ENCODE measurements around the gene SORL1.

Gene SORL1

GRCh38 chr11:121544956-121545355 lies 92.8 kb downstream of the SORL1 start:
- DNase-seq: no peak

- DNase-seq: no peak
These were observed 95.5 kb downstream of the SORL1 start for GRCh38 chr11:121547574-121547973.

DNA sequence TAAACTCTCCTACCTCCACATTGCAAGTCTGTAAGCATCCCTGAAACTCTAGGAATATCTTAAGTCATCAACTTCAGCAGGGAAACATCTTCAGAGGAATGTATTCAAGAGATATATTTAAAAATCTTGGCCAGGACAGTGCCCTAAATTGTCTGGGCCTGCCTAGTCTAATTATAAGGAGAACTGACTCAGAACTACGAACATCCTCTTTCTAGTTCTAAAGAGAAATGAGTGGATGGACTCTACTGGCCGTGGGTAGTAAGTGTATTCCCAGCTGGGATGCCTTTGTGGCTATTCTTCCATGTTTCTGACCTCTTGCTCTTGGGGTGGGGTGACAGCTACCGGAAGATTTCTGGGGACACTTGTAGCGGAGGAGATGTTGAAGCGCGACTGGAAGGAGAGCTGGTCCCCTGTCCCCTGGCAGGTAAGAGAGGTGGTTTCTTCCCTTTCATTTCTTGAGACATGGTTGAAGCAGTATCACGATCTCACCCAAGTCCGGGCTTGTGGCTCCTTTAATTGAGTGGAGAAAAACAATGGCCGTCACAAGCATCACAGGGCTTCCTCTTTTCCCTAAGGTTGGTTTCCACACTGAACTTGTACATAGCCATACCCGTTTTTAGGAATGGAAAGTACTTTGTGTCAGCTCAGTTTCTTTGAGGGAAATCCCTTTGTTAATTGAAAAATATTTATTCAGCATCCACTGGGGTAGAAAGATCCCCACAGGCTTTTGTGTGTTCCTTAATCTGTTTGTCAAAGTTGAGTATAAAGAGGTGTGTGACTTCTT lies 98.3 kb downstream of the SORL1 start:
- no peak for DNase-seq

- DNase-seq: no peak
These were observed 99.3 kb downstream of the SORL1 start for GRCh38 chr11:121551463-121551862.

- DNase-seq: no peak
These were observed 100.0 kb downstream of the SORL1 start for GRCh38 chr11:121552154-121552553.

GRCh38 chr11:121552644-121553043 lies 100.5 kb downstream of the SORL1 start:
- no peak for DNase-seq

DNA sequence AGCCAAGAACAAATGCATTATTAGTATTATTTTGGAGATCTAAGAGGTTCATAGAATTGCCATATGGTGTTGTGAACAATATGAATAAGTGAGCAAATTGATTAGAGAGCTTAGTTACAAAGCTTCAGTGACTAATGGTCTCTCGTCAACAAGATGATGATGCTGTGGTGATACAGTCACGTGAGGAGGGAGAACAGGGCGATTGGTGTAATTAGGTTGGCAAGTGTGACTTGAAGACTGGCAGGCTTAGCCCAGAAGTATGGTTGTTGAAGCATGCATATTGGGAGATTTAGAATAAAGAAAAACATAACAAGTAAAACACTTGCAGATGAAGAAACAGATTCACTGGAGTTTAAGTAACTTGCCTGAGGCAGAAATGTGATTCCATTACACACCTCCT lies 101.3 kb downstream of the SORL1 start:
- peak; percentile 10 for DNase-seq

- no peak for DNase-seq
These were observed 101.7 kb downstream of the SORL1 start for GRCh38 chr11:121553806-121554205.

DNA sequence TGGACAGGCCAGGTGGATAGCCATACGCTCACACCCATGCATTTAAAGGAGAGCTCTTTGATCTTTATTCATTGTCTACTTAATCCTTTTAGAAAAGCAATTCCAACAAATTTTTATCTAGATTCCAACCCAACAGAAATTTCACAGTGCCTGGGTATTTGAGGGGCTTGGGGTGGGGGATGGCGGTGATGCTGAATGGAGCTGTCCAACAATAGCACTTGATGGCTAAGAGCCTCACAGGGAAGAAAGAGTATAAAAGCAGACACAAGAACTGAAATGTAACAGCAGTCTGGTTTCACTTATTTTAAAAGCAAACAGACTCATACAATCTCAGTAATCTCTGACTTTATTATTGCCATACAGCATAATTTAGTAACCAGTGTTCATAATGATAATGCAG lies 102.4 kb downstream of the SORL1 start:
- DNase-seq: no peak

DNA sequence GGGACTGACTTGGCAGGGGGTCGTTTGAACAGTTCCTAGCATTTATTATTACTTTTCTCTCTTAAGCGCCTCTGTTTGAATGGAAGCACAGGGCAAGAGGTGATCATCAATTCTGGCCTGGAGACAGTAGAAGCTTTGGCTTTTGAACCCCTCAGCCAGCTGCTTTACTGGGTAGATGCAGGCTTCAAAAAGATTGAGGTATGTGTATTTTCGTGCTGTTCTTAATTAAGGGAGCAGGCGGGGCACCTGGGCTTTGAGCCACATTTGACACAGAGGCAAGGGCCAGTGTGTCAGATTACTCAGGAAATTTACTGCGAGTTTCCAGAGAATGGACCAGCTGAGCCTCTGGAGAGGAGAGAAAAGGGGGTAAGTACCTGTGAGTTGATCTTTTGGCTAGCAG lies 103.0 kb downstream of the SORL1 start:
- DNase-seq: no peak

DNA sequence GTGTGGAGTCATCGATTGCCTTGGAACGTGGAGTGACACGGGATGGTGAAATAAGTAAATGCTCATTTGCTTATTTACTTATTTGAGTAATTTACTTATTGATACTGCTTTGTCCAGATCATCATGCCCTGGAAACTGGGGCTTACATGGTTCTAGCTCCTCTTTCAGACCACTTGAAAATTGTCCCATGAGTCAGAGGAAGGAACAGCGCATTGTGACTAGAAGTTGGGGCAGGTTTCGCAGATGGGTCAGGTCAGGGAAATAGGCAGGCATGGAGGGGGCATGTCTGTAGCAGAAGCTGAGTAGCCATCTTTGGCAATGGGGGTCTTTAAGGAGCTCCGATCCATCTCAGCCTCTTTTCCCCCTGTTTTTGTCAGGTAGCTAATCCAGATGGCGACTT lies 104.8 kb downstream of the SORL1 start:
- no peak for DNase-seq

- no peak for DNase-seq
These were observed 105.2 kb downstream of the SORL1 start for GRCh38 chr11:121557348-121557747.

DNA sequence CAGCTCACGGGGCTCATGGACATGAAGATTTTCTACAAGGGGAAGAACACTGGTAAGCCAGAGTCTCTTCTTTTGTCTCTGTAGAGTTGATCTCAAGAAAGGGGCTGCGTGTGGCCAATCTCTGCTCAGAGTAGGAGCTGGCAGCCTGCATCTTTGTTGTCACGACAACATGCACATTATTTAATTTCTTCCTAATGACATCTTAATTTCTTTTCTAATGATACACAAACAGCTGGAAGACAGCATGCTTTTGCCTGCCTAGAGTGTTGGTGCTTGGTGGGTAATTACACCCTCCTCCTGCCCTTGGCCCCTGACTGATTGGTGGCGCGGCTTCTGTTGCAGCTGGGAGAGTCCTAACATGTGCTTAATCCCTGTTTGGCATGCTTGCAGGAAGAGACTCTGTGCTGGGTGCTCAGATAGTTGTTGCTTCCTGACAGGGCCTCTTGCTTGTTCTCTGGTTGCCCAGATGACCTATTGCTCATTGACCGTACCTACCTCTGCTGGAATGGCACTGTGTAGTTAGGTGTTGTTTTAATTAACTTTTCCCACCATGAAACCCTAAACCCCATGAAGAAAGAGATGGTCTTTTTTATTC lies 107.6 kb downstream of the SORL1 start:
- no peak for DNase-seq

DNA sequence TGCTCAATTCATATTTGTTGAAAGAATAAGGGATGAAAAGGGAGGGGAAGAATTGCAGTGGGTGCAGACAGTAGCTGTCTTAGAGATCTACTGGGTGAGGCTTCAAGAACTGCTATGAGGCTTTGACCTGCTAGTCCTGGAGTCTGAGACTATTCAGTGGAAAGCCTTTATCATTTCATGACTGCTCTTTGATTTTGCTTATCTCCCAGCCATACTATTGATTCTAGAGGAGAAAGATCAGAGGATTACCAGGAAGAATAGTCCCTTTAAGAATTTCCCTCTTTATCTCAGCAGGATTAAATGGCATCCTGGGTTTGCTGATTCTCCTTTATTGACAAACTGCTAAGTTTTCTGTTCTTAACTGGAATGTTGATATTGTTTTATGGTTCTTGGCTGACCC lies 108.1 kb downstream of the SORL1 start:
- no peak for DNase-seq

DNA sequence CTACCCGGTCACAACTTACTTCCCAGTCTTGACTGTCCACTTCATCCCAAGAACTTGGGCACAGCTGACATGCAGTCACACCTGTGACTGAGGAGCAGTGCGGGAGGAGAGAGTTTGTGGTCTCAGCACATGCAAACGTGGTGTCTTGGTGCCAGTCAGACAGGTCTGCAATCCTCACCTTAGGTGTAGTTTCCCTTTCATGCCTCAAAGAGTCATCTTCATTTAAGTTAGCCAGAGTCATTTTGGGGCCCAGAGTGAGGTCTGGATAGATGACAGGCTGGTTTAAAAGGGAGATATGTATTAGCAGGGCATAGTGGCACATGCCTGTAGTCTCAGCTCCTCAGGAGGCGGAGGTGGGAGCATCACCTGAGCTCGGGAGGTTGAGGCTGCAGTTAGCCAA lies 109.1 kb downstream of the SORL1 start:
- DNase-seq: no peak

GRCh38 chr11:121561716-121562115 lies 109.6 kb downstream of the SORL1 start:
- DNase-seq: no peak

DNA sequence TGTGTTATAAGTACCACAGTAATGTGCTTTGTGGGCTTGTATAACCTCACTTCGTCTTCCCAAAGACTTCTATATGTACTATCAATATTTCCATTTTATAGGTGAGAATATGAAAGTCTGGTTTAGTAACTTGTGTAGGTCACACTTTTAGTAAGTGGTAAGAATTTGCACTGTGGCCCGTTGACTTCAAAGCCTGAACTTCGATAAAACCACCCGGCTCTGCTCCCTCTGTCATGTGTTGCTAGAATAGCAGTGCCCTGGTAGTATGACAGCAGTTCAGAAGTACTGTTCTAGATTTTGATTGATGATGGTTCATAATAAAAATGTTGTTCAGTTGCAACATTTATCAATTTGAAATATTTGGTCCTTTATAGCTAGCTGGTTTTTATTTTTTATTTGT lies 110.9 kb downstream of the SORL1 start:
- no peak for DNase-seq

DNA sequence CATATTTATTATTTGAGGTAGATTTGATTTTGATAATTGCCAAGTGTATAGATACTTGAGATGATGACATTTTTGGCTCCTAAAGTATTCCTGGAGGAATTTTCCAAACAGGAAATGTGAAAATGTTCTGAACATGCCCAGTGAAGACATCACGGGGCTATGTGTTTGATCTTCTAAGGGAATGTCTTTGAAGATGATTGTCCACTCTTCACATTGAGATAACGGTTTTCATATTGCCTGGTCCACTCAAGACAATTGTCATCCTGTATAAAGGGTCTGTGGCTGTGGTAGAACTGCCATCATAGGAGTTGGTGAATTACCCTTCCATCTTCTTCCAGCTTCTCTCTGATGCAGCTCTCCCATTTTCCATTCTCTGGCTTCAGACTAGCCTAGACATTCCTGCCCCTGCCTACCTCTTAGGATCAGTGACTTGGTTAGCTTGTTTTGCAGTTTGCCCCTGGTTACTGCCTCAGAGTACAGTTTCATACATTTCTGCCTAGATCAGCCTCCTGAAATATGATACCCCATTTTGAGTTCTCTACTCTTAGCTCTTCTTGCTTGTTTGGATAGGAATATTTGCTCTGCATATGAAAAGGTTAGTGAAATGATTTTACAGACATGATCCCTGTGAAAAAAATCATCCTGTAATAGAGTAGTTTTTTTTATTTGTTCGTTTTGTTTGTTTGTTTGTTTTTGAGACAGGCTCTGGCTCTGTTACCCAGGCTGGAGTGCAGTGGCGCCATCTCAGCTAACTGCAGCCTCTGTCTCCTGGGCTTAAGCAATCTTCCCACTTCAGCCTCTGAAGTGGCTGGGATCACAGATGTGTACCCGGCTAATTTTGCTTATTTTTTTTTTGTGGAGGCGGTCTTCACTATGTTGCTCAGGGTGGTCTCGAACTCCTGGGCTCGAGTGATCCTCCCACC lies 112.0 kb downstream of the SORL1 start:
- no peak for DNase-seq

DNA sequence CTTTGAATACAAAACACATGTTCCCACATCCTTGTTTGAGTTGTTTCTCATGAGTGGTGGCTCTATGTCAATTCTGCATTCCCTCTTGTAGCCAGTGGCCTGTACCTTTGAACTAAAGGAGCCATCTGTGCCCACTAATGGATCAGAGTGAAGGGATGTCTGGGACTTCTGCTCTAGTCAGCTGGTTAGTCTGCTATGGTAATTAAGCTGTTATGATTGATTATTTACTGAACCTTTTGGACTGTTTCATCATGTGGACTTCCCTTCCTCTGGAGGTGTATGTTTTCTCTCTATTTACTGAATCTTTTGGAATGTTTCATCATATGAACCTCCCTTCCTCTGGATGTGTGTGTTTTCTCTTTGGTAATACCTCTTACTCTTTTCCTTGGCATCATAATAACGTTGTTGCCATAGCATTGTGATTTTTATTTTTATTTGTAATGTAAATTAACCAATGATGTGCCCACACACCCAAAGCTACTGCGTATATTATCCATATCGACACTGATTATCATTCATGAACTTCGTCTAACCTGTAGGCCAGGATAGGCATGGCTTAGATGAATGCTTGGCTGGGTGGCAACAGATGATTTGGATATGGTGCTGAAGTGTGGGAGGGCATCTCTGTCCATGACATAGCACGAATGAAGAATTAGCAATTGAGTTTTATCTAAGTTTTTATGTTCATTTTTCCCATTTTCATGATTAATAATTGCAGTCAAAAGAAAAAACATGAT lies 113.0 kb downstream of the SORL1 start:
- no peak for DNase-seq

DNA sequence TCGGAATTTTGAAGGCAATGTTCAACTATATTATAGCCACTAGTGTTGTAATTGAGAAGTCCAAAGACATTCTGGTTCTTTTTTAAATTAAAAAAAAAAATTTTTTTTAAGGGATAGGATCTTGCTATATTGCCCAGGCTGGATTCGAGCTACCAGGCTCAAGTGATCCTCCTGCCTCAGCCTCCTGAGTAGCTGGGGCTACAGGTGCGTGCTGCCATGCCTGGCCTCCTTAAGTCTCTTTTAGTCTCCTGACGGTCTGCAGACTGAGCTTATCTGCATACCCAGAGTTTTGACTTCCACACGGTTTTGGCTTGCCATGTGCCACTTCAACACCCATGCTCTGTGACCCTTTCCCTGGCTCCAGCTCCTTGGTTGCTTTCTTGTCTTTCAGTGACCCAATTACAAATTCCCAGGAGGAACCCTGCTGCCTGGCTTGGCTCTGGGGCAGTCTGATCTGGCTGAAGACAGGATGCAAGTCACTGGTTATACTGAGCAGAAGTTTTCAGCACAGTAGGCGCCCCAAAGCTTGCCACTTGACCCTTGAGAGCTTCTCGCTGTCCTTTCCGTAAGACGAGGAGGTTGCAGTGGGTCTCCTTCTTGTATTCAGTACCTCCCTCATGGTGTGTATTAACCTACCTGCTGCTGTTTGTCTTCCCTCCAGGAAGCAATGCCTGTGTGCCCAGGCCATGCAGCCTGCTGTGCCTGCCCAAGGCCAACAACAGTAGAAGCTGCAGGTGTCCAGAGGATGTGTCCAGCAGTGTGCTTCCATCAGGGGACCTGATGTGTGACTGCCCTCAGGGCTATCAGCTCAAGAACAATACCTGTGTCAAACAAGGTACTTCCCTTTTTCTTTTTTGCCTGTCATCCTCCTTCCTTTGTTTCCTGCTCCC lies 114.4 kb downstream of the SORL1 start:
- DNase-seq: no peak

- DNase-seq: no peak
These were observed 115.9 kb downstream of the SORL1 start for GRCh38 chr11:121567995-121568394.
